ENCODE measurements around the gene RTN4R. TPM values are rescaled to one million over a fixed set of nuclear protein-coding genes. Genes with fewer than 3 reads are reported as not detected.
"Not testable (repeated sequence)": the region's sequence is repeated elsewhere in the genome, so short reads cannot be mapped to it uniquely, and the experiment has no call there.

RTN4R gene
- total and polyA plus RNA-seq, 2 of the 8 experiments (the other 6 are each of a cell fraction or from before 2014, with no cell fraction given) = 21.8 to 41.3 TPM

DNA sequence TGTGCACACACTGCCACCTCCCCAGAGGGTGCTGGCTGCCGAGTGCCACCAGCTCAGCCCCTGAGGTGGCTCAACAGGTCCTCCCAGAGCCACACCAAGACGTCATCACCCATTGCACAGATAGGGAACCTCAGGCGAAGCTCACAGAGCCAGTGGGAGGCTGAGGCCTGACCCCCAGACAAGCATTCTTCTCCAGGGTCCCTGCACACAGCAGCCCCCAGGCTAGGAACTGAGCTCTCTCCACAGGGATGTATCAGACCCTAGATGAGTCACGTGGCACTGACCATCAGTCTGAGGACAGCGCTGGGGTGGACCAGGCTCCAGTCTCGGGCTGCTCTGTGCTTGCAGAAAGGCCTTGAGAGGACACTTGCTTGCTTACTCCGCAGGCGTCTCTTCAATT, 1.6 kb upstream of the RTN4R start:
- H3K9me3 ChIP-seq (ENCODE audit: insufficient read depth in 2 of 2, low read depth in 1 of 2, low read length in 1 of 2); H2AFZ ChIP-seq (ENCODE audit: low read length); H2BK5ac ChIP-seq (ENCODE audit: low read depth, low read length); H3K56ac ChIP-seq (replicated peaks; ENCODE audit: insufficient read length, low read depth, low read length); H2BK15ac ChIP-seq (ENCODE audit: low read length); H3K27ac ChIP-seq (ENCODE audit: low read depth, low read length); FAIRE-seq; H4K91ac ChIP-seq (replicated peaks; ENCODE audit: insufficient read length, low read length); H3K27me3 ChIP-seq (replicated peaks in 1 of 4; ENCODE audit: control insufficient read depth in 3 of 4, extremely low read depth in 1 of 4, insufficient read depth in 3 of 4, low read length in 3 of 4); H3K79me1 ChIP-seq (ENCODE audit: low read depth, low read length); H3K9ac ChIP-seq (replicated peaks in 1 of 4; ENCODE audit: extremely low read depth in 1 of 4, low read depth in 3 of 4, low read length in 3 of 4); H4K8ac ChIP-seq (ENCODE audit: extremely low read depth, insufficient read depth, low read length); H3K18ac ChIP-seq (ENCODE audit: extremely low read depth, low read length); H4K5ac ChIP-seq (ENCODE audit: insufficient read length, low read depth, low read length); H3K79me2 ChIP-seq (ENCODE audit: control insufficient read depth in 1 of 2, insufficient read depth in 2 of 2, low read length in 2 of 2); H3K4me3 ChIP-seq (ENCODE audit: extremely low read depth in 1 of 4, insufficient read depth in 2 of 4, low read depth in 3 of 4, low read length in 4 of 4); H3K4ac ChIP-seq (replicated peaks; ENCODE audit: insufficient read length, low read depth, low read length); H3K4me2 ChIP-seq (ENCODE audit: insufficient read depth in 1 of 2, low read depth in 2 of 2, low read length in 2 of 2); H3K36me3 ChIP-seq (ENCODE audit: control insufficient read depth in 2 of 4, insufficient read depth in 4 of 4, low read length in 3 of 4); H3K23me2 ChIP-seq (ENCODE audit: low read depth, low read length); H4K20me1 ChIP-seq (replicated peaks in 1 of 2; ENCODE audit: control insufficient read depth in 1 of 2, insufficient read depth in 2 of 2, low read length in 2 of 2); H3K23ac ChIP-seq (ENCODE audit: insufficient read length); H2BK120ac ChIP-seq (replicated peaks; ENCODE audit: low read depth, low read length); DNase-seq (ENCODE audit: low read depth in 1 of 2, low spot score in 2 of 2); H2AK5ac ChIP-seq (ENCODE audit: low read depth, low read length); H2BK20ac ChIP-seq (ENCODE audit: low read length); H2BK12ac ChIP-seq (ENCODE audit: low read depth, low read length); H3K14ac ChIP-seq (ENCODE audit: insufficient read length): not testable (repeated sequence)
- WGBS, 2 experiments (ENCODE audit: extremely low coverage in 1 of 2, insufficient coverage in 1 of 2, insufficient read length in 1 of 2, insufficient replicate concordance in 2 of 2, low coverage in 1 of 2, low lambda C conversion rate in 2 of 2, missing lambda C conversion rate in 1 of 2) = 94% methylated on average over 7 of the region's 8 CpGs; no CpG with 5 or more reads in 1 of the 2 experiments
- POLR2A ChIA-PET (ENCODE audit: partially characterized antibody) = interaction anchor here (0.5 to 1.6 kb wide), 4 partner anchors 29 to 583 kb away, joined by 3 read pairs; no protein-coding TSS in a partner anchor
- CTCF ChIA-PET (ENCODE audit: partially characterized antibody) = interaction anchor here (0.7 to 4.8 kb wide), 11 partner anchors 11 to 117 kb away, joined by 3 to 20 read pairs (median 5); no protein-coding TSS in a partner anchor
- peaks cover 0 to 10% (median 7%) of the 10 kb centered on the region in 4 experiments; a peak in 5 of 7 replicates for H3K4me1 ChIP-seq (replicated peaks in 1 of 4; ENCODE audit: control insufficient read depth in 3 of 4, insufficient read depth in 4 of 4, low read length in 3 of 4)

DNA sequence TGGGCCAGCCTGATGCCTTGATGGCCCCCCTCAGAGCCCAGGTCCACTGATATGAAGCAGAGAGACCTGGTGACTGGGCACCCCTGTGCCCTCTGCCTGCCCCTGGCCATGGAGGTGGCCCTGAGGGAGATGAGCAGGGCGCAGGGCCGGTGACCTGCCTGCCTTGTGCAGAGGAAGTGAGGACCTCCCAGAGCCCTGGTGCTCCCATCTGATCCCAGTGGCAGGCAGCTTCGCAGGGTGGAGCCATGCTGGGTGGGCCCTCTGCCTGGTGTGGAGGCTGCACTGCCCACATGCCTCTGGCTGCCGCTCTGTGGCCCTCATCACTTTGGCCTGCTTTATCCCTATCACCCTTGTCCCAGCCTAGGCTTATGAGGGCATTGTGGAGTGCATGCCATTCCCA, 1.1 kb upstream of the RTN4R start:
- H3K9ac ChIP-seq (replicated peaks in 1 of 4; ENCODE audit: extremely low read depth in 1 of 4, low read depth in 3 of 4, low read length in 3 of 4) = not testable (repeated sequence)
- CTCF ChIA-PET (ENCODE audit: partially characterized antibody) = interaction anchor here (0.6 to 4.8 kb wide), 10 partner anchors 11 to 115 kb away, joined by 3 to 20 read pairs (median 5); no protein-coding TSS in a partner anchor

More for the DNA sequence above, 1.1 kb upstream of the RTN4R start:
- not testable (repeated sequence) for H4K91ac ChIP-seq (replicated peaks; ENCODE audit: insufficient read length, low read length); H3K14ac ChIP-seq (ENCODE audit: insufficient read length); H3K27ac ChIP-seq (ENCODE audit: low read depth, low read length); H2BK120ac ChIP-seq (replicated peaks; ENCODE audit: low read depth, low read length); H3K4me2 ChIP-seq (ENCODE audit: insufficient read depth in 1 of 2, low read depth in 2 of 2, low read length in 2 of 2); H3K4ac ChIP-seq (replicated peaks; ENCODE audit: insufficient read length, low read depth, low read length); H3K27me3 ChIP-seq (replicated peaks in 1 of 4; ENCODE audit: control insufficient read depth in 3 of 4, extremely low read depth in 1 of 4, insufficient read depth in 3 of 4, low read length in 3 of 4); H3K79me2 ChIP-seq (ENCODE audit: control insufficient read depth in 1 of 2, insufficient read depth in 2 of 2, low read length in 2 of 2); FAIRE-seq; H3K23me2 ChIP-seq (ENCODE audit: low read depth, low read length); H2BK12ac ChIP-seq (ENCODE audit: low read depth, low read length); H2AFZ ChIP-seq (ENCODE audit: low read length); H2BK20ac ChIP-seq (ENCODE audit: low read length); H3K23ac ChIP-seq (ENCODE audit: insufficient read length); H3K79me1 ChIP-seq (ENCODE audit: low read depth, low read length); H4K20me1 ChIP-seq (replicated peaks in 1 of 2; ENCODE audit: control insufficient read depth in 1 of 2, insufficient read depth in 2 of 2, low read length in 2 of 2); H3K4me3 ChIP-seq (ENCODE audit: extremely low read depth in 1 of 4, insufficient read depth in 2 of 4, low read depth in 3 of 4, low read length in 4 of 4); H3K18ac ChIP-seq (ENCODE audit: extremely low read depth, low read length); H4K5ac ChIP-seq (ENCODE audit: insufficient read length, low read depth, low read length); DNase-seq (ENCODE audit: low read depth in 1 of 2, low spot score in 2 of 2); H2BK15ac ChIP-seq (ENCODE audit: low read length); H2BK5ac ChIP-seq (ENCODE audit: low read depth, low read length); H3K56ac ChIP-seq (replicated peaks; ENCODE audit: insufficient read length, low read depth, low read length); H3K36me3 ChIP-seq (ENCODE audit: control insufficient read depth in 2 of 4, insufficient read depth in 4 of 4, low read length in 3 of 4); H3K9me3 ChIP-seq (ENCODE audit: insufficient read depth in 2 of 2, low read depth in 1 of 2, low read length in 1 of 2)
- Histone ChIP-seq H4K8ac (ENCODE audit: extremely low read depth, insufficient read depth, low read length) (0 out of 2 replicates have a peak overlapping the region, but pooled peaks have one; percentile 25), H2AK5ac (ENCODE audit: low read depth, low read length) (peak overlapping the region; percentile 53; the same call in 1 of the 2 replicates), H3K4me1 (replicated peaks in 1 of 4; ENCODE audit: control insufficient read depth in 3 of 4, insufficient read depth in 4 of 4, low read length in 3 of 4) (peaks cover 0 to 10% (median 7%) of the 10 kb centered on the region in 4 experiments; a peak in 5 of 7 replicates)
- POLR2A ChIA-PET (ENCODE audit: partially characterized antibody) = interaction anchor here (1.0 kb wide), 1 partner anchor 30 kb away, joined by 3 read pairs; no protein-coding TSS in a partner anchor
- WGBS, 2 experiments (ENCODE audit: extremely low coverage in 1 of 2, insufficient coverage in 1 of 2, insufficient read length in 1 of 2, insufficient replicate concordance in 2 of 2, low coverage in 1 of 2, low lambda C conversion rate in 2 of 2, missing lambda C conversion rate in 1 of 2) = 61% methylated on average over 2 of the region's 4 CpGs; no CpG with 5 or more reads in 1 of the 2 experiments

Measured in H1 (cell line).